ENCODE measurements around the gene CDC25B. TPM values are rescaled to one million over a fixed set of nuclear protein-coding genes. Genes with fewer than 3 reads are reported as not detected.

The CDC25B gene
- total and polyA plus RNA-seq, 2 of the 13 experiments (the other 11 are each of a cell fraction or from before 2014, with no cell fraction given): 14.5 to 19.4 TPM

GRCh38 chr20:3820048-3820900 lies 24.2 kb downstream of the CDC25B start, which contains the start of gene AP5S1 (continued):
- TF ChIP-seq ZNF230 (CRISPR knock-in tag; IDR thresholded peaks at IDR 0.05) (peak; percentile 96; the same call in 1 of the 2 replicates), HNF4G (IDR thresholded peaks at IDR 0.05; ENCODE audit: borderline replicate concordance, low read depth, low read length) (peak; percentile 45; the same call in 1 of the 2 replicates), HNF4G (CRISPR knock-in tag; IDR thresholded peaks at IDR 0.05; ENCODE audit: borderline replicate concordance, low read depth) (peak; percentile 89; the same call in 1 of the 2 replicates), DNMT3B (CRISPR knock-in tag; conservative IDR thresholded peaks at IDR 0.05) (no peak; the same call in 1 of the 2 replicates), SRF (IDR thresholded peaks at IDR 0.05; ENCODE audit: low read depth, low read length) (peak; percentile 81), ZBTB7B (CRISPR knock-in tag; IDR thresholded peaks at IDR 0.05) (peak; percentile 89), SNRNP70 (IDR thresholded peaks at IDR 0.05; ENCODE audit: low read depth, low read length) (no peak), GLI4 (CRISPR knock-in tag; IDR thresholded peaks at IDR 0.05; ENCODE audit: borderline replicate concordance) (peak; percentile 33; the same call in 1 of the 2 replicates), ATM (IDR thresholded peaks at IDR 0.05; ENCODE audit: borderline replicate concordance) (no peak), NFAT5 (CRISPR knock-in tag; IDR thresholded peaks at IDR 0.05) (peak; percentile 95), XBP1 (CRISPR knock-in tag; IDR thresholded peaks at IDR 0.05) (peak; percentile 87), ATF3 (CRISPR knock-in tag; IDR thresholded peaks at IDR 0.05) (peak; percentile 84), ZHX2 (IDR thresholded peaks at IDR 0.05; ENCODE audit: low read depth) (peak; percentile 100), ZHX2 (CRISPR knock-in tag; IDR thresholded peaks at IDR 0.05; ENCODE audit: borderline replicate concordance) (peak; percentile 98), ZNF781 (CRISPR knock-in tag; IDR thresholded peaks at IDR 0.05; ENCODE audit: borderline replicate concordance, not compliant biosample characterization) (peak; percentile 94), CREM (IDR thresholded peaks at IDR 0.05) (peak; percentile 100), CREM (CRISPR knock-in tag; IDR thresholded peaks at IDR 0.05) (peak; percentile 98), SNAPC2 (CRISPR knock-in tag; IDR thresholded peaks at IDR 0.05) (no peak; the same call in 1 of the 2 replicates)

Data from HepG2 (cell line).